GM18861 (cell line): Measurements from ENCODE around the gene PPP1R36.
"Not testable (repeated sequence)": the region's sequence is repeated elsewhere in the genome, so short reads cannot be mapped to it uniquely, and the experiment has no call there.

Experiments
- ATAC-seq: cut with Tn5 transposase; IDR thresholded peaks from one replicate; pipeline ENCODE4 v1.9.1; 2021; ENCODE audit not compliant: unreplicated experiment

The PPP1R36 gene

DNA sequence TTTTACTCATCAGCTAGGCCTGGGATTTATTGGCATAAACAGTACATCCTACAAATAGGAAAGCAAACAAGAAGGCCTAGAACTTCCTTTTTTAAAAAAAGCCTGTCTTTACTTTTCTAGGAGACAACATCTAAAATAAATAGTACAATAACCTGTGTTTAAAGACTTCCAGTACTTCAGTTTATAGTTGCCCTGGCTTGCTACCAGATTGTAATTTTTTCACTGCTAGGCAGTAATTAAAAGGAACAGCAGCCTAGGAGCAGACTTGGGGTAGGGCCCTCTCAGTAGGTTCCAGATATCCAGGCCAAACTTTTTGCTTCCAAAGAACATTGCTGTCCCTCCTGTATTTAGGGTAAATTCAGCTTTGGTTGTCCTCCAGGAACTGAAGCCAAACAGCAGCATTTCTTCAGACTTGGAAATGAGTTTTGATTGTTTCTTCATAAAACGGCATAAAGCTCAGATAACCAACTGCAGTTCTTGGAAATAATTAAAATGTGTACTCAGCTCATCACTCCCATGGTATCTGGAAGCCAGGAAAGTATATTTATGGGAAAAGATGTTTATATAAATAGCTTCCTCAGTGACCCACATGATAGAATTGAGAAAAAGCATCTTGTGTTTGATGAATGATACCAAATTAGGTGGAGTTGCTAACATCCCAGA lies 61.7 kb downstream of the PPP1R36 start:
- no peak for ATAC-seq

DNA sequence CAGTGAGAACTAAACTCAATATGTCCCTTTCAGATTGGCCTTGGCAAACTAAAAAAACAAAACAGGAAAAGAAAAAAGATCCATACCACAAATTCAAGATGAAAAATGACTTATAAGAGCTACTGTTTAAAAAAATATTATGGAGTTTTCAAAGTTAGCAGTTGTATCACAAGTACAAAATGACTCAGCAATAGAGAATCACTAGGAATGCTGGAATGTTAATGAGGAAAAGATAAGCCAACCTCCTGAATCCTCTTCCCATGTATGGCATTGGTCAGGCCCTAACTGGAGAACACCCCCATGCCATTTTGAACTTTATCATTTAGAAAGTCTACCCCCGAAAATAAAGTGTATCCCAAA lies 62.2 kb downstream of the PPP1R36 start:
- no peak for ATAC-seq

DNA sequence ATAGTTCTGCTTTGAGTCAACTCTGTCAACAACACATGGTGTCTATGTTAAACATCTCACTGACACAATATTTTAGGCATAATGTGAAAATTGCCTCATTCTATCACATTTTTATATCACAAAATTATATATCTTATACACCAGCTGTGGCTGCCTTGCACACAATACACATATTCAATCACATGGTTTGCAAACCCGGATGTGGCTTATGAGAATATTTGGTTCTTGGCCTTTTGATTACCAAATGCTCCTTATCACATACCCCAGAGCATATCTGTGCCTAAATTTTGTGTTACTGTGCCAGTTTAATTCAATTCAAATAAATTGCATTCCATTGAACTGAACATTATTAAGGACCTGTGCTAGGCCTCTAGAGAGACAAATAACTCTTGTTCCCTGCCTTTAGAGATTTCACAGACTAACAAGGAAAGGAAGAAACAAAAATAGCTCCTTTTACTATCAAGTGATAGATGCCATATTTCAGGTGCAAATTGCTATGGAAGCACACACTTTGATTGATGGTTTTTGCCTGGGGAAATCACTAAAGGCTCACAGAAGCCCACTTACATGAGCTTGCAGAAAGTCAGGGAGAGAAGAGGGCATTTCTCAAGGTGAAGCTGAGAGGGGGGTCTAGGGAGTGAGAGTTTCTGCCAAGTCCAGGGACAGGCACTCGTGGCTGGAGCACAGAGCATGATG lies 63.4 kb downstream of the PPP1R36 start:
- ATAC-seq, result no peak

DNA sequence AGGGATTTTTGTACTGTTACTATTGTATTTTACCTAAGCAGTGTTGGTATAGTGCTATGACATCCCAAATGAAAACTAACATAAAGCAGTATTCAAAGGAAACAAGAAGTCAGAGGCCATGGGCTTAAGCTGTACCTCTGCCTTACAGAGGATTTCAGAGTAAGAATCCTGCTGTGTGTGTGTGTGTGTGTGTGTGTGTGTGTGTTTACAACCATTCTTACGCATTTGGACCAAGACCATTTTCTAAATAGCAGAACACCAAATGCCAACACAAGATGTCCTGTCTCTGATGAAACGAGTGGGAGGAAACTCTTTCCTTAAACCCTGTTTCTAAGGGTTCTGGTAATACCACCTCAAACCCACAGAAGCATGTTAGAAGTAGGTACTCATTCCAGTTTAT lies 64.4 kb downstream of the PPP1R36 start:
- ATAC-seq, result no peak

DNA sequence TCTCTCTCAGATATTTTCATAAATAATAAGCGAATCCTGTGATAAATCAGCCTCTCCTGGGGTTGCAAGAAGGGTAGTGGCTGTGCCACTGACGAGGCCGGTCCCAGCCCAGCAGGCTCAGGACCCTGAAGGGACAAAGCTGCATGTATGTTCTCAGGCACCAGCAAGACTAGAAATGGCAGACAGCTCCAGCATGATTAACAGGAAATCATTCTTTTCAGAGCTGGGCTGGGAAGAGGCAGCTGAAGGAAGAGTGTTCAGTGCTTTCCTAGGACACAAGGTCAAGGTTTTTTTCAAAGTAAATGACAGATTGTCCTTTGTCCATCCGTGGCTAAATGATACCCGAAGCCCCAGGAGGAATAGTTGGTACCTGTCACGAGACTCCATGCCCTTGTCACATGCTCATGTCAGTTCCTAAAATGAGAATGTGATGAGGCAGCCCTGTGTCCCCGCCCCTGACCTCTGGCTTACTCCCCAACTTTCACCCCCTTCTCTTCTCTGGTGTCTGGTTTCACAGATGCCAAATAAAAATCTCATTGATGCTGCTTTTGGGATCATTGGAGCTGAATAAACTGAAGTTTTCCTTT lies 65.1 kb downstream of the PPP1R36 start:
- ATAC-seq, result no peak

DNA sequence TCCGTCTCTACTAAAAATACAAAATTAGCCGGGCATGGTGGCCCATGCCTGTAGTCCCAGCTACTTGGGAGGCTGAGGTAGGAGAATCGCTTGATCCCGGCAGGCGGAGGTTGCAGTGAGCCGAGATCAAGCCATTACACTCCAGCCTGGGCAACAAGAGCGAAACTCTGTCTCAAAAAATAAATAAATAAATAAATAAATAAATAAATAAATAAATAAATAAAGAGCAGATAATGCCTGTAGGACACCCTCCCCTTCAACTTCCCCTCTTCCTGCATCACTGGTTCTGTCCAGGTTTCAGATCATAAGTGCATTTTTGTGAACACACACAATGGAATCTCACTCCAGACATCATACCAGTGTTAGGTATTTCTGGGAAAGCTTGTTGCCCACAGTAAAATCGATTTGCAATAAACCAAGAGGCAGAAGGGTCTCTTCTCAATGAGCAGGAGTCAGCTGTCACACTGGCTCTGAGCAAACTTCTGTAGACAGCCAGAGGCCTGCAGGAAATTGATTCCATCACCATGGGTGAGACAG lies 68.2 kb downstream of the PPP1R36 start:
- not testable (repeated sequence) for ATAC-seq

DNA sequence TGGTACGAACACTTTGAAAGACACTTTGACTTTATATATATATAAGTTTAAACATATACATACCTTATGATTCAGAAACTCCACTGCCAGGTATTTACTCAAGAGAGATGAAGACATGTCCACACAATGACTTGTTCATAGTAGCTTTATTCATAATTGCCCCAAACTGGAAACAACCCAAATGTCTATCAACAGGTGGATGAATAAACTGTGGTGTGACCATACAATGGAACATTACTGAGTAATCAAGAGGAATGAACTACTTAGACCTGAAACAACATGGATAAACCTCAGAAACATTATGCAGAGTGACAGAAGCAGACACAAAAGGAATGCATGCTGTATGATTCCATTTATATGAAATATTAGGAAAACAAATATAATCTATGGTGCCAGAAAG lies 71.1 kb downstream of the PPP1R36 start:
- ATAC-seq, result no peak

DNA sequence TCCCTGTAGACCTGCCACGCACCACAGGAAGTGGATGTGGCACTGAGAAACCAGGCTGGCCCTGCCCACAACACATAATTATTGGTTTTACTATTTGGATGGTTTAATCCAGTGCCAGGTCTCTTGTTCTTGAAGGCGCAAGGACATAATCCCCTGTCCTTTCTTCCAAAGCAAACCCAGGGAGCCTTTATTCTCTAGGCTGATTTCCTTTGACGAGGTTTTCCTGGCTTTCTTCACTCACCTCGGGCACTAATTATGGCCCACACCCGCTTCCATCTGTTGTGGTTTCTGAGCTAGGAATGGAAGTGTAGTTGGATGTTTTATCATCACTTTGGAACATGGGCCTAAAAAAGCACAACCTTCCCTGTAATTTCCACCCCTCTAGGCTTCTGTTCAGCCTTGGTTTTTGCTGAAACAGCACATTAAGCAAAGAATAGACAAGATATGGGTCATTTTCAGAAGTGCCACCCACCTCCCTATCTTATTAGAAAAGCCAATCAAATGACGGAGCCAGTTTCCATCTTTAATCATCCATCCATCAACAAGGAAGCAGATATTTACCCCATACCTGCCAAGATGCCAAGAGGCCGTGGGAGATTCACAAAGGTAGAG lies 73.9 kb downstream of the PPP1R36 start:
- no peak for ATAC-seq

DNA sequence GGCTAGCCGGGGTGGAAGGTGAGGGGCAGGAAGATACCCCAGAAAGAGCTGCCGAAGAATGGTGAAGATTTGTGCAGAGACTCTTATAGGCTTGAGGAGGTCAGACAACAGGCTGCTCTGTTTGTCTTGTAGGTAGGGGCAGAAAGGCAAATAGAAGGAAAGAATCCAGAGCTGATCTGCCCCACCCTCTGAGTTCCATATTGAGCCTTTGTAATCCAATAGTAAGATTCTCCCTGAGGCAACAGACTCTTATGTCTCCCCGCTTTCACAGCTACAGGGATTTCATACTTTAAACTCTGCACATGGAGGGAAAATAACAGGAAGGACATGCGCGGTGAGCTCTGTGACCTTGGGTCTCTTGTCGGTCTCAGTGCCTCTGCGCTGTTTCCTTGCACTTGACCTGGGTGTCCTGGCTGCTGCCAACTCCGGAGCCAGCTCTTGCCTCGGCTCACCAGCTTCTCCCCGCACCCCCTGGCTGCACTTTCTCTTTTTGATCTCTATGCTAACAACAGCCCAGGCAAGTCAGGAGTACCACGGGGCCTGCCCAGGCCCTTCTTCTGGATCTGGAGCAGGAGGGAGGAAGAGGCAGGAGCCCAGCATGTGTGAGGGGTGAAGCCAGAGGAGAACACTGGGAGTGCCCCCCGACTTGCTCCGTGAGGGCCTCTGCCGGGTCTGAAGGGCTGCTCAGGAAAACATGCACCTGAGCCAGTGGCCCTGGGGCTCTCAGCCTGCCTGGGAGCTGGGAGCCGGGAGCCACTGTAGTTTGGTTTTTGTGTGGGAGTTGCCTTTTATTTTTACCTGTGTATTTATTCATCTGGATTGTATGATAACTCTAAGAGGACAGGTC lies 75.8 kb downstream of the PPP1R36 start:
- ATAC-seq, result no peak

DNA sequence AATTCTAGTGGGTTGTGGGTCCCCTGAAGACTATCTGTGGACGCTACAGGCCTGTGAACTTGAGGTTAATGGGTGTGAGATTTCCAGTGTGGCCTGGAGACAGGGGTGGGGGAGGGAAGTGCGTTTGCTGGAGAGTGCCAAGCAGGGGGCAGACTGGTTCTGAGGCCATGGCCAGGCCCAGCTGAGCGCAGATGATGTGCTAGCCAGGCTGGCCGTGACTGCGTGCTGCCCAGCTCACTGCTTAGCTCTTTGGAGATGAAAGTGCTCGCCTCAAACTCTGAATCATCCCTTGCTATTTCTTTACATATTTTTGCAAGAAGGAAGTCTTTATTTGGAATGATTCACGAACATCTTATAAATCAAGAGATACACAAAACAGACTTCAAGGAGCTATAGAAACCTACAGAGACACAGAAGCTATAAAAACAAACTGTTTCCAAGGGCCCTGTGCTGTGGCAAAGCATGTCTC lies 79.2 kb downstream of the PPP1R36 start:
- no peak for ATAC-seq

DNA sequence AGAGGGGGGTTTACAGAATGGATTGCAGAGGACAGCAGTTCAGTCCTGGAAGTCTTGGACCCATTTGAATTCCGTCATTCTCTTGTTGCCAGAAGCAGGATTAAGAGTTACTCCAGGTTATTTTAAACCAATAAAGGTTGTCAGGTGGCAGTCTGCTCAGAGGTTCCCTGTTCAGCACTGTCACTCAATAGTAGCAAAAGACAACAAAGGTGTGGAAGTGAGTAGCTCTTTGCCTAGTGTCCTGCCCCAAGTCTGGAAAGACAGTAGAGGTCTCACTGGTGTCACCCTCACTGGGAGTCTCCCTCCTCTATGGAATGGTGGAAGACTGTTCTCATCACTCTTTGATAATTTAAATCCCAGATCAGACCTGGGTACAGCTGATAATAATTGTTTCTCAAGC lies 81.0 kb downstream of the PPP1R36 start:
- ATAC-seq, result no peak

DNA sequence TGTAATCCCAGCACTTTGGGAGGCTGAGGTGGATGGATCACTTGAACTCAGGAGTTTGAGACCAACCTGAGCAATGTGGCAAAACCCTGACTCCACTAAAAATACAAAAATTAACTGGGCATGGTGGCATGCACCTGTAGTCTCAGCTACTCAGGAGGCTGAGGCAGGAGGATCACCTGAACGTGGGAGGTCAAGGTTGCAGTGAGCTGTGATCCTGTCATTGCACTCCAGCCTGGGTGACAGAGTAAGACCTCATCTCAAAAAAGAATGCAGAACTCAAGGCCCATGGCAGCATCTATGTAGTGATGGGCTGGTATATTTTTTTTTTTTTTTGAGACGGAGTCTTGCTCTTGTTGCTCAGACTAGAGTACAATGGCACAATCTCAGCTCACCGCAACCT lies 81.5 kb downstream of the PPP1R36 start:
- not testable (repeated sequence) for ATAC-seq

DNA sequence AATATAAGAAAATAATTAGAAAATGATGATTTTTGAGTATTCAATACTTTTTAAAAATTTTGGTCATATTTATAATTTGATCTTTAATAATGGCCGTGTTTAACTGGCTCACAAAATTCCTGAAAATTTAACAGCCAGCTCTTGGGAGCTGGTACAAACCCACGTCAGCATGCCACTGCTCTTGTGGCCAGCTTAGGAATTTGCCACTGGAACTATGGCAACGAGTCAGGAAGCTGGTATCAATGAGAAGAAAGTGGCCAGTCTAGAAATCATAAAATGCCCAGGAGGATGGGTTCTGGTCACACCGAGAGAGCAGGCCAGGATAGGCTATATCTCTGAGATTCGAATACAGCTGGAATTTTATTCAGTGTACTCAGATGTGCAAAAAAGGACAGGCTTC lies 82.3 kb downstream of the PPP1R36 start:
- no peak for ATAC-seq

DNA sequence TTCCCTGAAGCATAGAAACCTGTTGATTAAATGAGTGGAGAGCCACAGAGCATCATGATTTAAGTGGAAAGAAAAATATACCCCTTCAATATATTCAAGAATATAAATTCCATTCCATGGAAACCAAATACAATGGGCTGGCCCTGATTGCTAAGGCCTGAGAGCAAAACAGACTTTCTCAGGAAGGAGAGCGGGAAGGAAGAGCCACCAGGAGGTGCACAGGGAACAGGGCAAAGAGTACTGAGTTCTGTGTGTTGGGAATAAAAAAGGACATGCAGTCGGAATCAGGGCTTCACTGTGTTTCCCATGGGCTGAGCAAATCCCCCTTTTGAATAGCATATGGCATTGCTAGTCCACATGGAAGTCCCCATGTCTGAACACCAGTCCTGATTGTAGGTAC lies 84.8 kb downstream of the PPP1R36 start:
- ATAC-seq, result no peak

DNA sequence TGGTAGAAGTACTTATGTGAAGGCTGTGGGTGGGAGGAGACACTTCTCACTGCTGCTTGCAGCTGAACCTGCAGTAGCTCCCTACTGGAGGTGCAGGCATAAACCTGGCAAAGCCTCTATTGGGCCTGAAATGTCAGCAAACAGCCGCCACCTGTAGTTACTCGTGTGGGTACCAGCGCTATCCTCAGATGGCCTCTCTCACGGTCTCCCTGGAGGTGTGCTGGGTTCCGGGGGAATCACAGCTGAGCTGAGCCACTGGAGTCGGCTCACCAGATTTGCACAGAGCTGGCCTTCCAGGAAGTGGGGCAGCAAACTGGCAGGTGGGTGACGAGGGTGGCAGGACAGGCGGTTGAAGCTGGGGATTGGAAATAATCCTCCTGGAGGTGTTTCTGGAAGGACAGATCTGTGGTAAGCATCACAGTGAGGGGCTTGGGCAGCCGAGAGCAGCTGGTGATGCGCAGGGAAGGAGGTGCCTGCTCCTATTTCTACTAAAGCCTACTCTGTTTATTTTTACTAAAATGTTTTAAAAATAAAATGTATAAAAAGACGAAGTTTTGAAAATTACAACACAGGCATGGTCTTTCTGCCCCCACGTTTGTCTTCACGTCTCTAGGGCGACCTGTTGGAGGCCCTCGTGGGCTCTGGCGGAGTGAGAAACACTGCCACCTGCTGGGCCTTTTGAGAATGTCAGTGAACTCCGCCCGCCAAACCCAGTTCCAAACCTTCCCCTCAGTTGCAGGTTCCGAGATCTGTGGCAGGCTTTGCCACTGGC lies 86.6 kb downstream of the PPP1R36 start:
- peak; percentile 56 for ATAC-seq

DNA sequence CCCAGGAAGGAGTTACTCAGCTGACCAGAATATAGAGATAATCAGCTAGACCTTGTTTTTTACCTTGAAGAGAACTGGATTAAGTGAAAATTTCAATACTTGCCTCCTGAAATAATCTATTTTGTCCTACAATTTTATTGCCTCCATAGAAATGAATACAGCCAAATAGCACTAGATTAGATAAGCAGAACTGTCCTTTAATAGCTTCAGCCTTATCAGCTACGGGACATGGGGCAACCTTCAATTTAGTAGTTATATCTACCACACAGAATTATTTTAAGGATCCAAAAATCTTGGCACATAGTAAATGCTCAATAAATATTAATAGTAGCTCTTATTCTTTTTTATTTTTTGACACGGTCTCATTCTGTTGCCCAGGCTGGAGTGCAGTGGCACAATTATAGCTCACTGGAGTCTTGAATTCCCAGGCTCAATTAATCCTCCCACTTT lies 87.2 kb downstream of the PPP1R36 start:
- ATAC-seq, result no peak

DNA sequence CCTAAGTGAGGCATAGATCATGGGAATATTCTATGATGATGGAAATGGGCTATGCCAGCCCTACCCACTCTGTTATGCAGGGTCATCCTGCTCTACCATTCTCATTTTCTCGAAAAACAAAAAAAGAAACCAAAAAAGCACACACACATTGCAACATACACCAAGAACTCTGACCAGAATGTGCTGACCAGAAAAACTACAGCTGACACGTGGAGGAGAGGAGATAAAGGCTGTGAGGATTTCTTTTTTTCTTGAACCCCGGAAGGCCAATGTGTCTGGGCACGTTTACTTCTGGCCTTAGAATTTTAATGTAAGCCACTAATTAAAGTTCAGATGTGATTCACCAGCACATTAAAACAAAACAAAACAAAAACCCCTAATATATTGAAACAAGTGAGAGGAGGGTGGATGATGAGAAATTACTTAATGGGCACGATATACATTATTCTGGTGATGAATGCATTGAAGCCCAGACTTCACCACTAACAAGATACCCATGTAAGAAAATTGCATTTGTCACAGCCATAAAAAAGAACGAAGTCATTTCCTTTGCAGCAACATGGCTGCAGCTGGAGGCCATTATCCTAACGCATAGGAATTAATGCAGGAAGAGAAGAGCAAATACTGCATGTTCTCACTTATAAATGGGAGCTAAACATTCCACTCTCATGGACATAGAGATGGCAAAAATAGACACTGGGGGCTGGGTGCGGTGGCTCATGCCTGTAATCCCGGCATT lies 88.1 kb downstream of the PPP1R36 start:
- no peak for ATAC-seq

DNA sequence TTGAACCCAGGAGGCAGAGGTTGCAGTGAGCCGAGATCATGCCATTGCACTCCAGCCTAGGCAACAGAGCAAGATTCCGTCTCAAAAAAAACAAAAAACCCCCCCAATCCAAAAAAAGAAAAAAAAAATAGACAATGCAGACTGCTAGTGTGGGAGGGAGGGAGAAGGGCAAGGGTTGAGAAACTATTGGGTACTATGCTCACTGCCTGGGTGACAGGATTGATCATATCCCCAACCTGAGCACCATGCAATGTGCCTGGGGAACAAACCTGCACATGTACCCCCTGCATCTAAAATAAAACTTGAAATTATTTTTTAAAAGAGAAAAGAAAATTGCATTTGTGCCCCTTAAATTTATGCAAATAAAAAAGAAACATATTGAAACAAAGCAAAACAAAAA lies 88.9 kb downstream of the PPP1R36 start:
- no peak for ATAC-seq
